ENCODE results near the gene AGK.

The AGK gene

DNA sequence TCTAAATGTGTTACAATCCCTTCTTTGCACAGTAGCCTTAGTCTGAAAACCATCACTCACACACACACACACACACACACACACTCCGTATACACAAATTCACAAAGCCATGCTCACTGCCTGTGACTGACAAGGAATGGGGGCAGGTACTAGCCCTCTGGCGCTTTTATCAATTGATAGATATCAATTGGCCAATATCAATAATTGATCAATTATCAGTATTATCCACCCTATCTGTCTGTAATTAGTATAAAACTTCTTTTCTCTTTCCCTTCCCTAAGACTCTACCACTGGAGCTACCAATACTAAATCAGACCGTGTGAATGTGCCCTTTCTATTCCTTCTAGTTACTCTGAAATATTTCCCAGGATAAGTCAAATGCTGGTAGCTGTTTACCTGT lies 148.7 kb downstream of the AGK start:
- Histone ChIP-seq H3K27ac (ENCODE audit: low read depth, low read length) (no peak overlapping the region), H3K4me1 (ENCODE audit: control insufficient read depth, insufficient read depth, low read length) (peaks cover 3% of the 10 kb centered on the region), H3K27me3 (ENCODE audit: control insufficient read depth, insufficient read depth, low read length) (no peaks in the 10 kb centered on the region), H3K4me3 (ENCODE audit: low read length) (no peak overlapping the region), H3K9ac (ENCODE audit: low read length) (no peak overlapping the region), H3K36me3 (ENCODE audit: control insufficient read depth, insufficient read depth, low read length) (no peaks in the 10 kb centered on the region)

DNA sequence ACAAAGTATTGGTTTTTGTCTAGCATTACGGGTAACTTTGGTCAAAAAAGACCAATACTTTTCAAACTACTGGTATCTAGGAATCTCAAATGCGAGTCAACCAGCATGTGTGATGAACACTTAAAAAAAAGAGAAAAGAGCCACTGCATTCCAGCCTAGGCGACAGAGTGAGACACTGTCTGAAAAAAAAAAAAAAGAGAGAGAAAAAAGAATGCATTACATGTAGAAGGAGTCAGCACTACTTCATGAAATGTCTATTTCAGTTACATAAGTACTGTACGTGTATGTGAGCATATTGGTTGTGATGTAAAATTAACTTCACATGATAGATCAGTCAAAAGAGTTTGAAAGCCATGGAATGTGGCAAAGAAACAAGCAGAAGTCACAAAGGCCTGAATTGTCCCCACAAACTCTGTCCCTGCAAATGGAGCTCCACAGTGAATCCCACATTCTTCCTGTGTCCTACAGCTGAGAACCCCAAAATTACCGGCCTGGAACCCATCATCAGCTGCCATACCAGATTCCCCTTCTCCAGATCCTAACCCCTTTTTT lies 149.2 kb downstream of the AGK start:
- no peaks in the 10 kb centered on the region for H3K36me3 ChIP-seq (ENCODE audit: control insufficient read depth, insufficient read depth, low read length)
- H3K4me1 ChIP-seq (ENCODE audit: control insufficient read depth, insufficient read depth, low read length) = peaks cover 3% of the 10 kb centered on the region
- peak overlapping the region; percentile 51 for H3K4me3 ChIP-seq (ENCODE audit: low read length)
- no peak overlapping the region for H3K27ac ChIP-seq (ENCODE audit: low read depth, low read length)
- H3K27me3 ChIP-seq (ENCODE audit: control insufficient read depth, insufficient read depth, low read length) = no peaks in the 10 kb centered on the region
- no peak overlapping the region for H3K9ac ChIP-seq (ENCODE audit: low read length)

DNA sequence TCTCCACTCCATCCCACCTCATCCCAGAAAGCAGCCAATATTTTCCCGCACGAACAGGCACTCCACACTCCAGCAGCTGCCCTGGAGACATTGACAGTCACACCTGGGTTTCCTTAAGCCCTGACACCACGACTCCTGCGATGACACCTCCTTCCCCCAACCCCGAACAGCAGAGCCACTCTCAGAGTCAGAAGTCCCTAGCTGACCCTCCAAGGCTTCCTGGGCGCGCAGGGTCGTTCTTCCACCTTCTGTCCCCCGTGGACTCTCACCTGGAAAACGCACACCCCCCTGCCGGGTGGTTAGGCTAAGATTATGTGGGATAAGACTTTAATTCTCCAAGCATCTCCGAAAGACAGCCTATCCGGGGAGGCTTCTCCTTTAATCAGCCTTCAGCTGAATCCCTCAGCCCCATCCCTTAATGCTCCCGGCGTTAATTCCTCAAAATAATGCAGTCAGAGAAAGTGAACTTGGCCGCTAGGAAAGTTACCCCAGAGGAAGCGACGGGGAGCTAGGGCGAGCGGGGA lies 149.7 kb downstream of the AGK start:
- Histone ChIP-seq H3K36me3 (ENCODE audit: control insufficient read depth, insufficient read depth, low read length) (no peaks in the 10 kb centered on the region), H3K4me1 (ENCODE audit: control insufficient read depth, insufficient read depth, low read length) (peaks cover 3% of the 10 kb centered on the region), H3K9ac (ENCODE audit: low read length) (no peak overlapping the region), H3K4me3 (ENCODE audit: low read length) (peak overlapping the region; percentile 51), H3K27ac (ENCODE audit: low read depth, low read length) (no peak overlapping the region), H3K27me3 (ENCODE audit: control insufficient read depth, insufficient read depth, low read length) (no peaks in the 10 kb centered on the region)

DNA sequence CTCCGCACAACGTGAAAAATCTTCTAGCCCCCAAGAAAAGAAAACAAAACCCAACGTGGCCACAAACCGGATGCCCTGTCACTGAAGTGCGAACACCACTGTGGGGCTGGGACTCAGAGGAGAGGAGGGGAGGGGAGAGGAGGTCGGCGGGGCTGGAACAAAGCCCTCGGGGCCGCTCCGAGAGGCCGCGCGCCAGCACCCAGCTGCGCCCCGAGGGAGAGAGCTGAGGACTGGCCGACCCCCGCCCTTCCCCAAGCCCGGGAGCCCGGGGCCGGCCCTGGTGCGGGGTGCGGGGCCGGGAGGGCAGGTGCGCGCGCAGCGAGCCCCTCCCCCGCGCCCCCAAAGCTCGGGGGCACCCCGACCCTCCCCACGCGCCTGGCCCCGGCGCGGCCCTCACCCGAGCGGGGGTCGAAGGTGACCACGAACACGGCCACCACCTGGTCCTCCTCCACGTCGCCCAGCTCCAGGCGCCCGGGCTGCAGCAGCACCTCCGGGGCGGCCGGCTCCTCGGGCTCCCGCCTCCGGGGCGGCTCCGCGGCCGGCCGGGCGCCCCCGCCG lies 150.4 kb downstream of the AGK start:
- peak overlapping the region; percentile 7 for H3K9ac ChIP-seq (ENCODE audit: low read length)
- peak overlapping the region; percentile 57 for H3K27ac ChIP-seq (ENCODE audit: low read depth, low read length)
- no peaks in the 10 kb centered on the region for H3K36me3 ChIP-seq (ENCODE audit: control insufficient read depth, insufficient read depth, low read length)
- peak overlapping the region; percentile 62 for H3K4me3 ChIP-seq (ENCODE audit: low read length)
- no peaks in the 10 kb centered on the region for H3K27me3 ChIP-seq (ENCODE audit: control insufficient read depth, insufficient read depth, low read length)
- H3K4me1 ChIP-seq (ENCODE audit: control insufficient read depth, insufficient read depth, low read length) = peaks cover 3% of the 10 kb centered on the region

DNA sequence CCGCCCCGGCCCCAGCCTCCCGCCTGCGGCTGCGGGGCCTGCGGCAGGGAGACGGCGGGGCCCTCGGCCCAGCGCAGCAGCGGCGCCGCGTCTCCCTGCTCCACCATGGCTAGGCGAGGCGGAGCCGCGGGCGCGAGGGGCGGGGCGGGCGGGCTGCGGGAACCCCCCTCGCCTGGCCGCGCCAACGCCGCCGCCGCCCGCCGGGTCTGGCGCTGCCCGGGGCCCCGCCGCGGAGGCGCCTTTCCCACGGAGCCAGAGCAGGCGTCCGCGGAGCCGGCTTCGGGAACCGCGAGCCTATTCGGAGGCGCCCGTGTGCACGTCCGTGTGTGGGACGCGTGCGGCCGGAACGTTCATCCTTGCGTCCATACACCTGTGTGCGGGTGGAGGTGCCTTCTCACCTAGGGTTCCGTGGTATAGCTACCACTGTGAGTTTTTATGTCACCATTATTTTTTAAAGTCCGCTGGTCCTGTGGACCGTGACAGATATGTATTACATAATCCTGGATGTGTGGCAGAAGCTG lies 150.9 kb downstream of the AGK start, which contains the start of gene DENND11:
Gene DENND11 (minus strand): TSS at position 120 of the 521 bp plus-strand sequence. CDS start 13 bp downstream, at position 107.
- Histone ChIP-seq H3K36me3 (ENCODE audit: control insufficient read depth, insufficient read depth, low read length) (no peaks in the 10 kb centered on the region), H3K27me3 (ENCODE audit: control insufficient read depth, insufficient read depth, low read length) (no peaks in the 10 kb centered on the region), H3K27ac (ENCODE audit: low read depth, low read length) (peak within 1 kb of the TSS; percentile 57), H3K9ac (ENCODE audit: low read length) (peak within 1 kb of the TSS; percentile 45), H3K4me1 (ENCODE audit: control insufficient read depth, insufficient read depth, low read length) (peaks cover 3% of the 10 kb centered on the region), H3K4me3 (ENCODE audit: low read length) (peak within 1 kb of the TSS; percentile 73)

DNA sequence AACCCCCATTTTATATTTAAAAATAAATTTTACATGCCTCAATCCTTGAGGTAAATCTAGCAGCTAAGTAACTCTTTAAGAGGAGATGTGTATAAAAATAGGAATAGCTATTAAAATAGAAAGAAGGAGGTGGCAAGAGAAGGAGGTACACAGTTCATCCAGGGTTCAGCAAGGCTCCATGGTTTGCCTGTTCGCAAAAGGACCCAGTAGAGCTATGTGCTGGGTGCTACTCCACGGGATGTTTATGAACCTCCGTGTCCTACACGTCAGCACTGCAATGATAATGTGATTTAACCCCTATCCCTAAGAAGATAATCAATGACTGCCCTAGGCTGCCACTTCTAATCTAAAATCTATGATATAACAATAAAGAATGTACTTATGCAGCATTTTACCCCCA lies 151.7 kb downstream of the AGK start:
- no peak overlapping the region for H3K9ac ChIP-seq (ENCODE audit: low read length)
- H3K27me3 ChIP-seq (ENCODE audit: control insufficient read depth, insufficient read depth, low read length) = no peaks in the 10 kb centered on the region
- no peak overlapping the region for H3K27ac ChIP-seq (ENCODE audit: low read depth, low read length)
- H3K36me3 ChIP-seq (ENCODE audit: control insufficient read depth, insufficient read depth, low read length) = no peaks in the 10 kb centered on the region
- peaks cover 3% of the 10 kb centered on the region for H3K4me1 ChIP-seq (ENCODE audit: control insufficient read depth, insufficient read depth, low read length)
- peak overlapping the region; percentile 10 for H3K4me3 ChIP-seq (ENCODE audit: low read length)

DNA sequence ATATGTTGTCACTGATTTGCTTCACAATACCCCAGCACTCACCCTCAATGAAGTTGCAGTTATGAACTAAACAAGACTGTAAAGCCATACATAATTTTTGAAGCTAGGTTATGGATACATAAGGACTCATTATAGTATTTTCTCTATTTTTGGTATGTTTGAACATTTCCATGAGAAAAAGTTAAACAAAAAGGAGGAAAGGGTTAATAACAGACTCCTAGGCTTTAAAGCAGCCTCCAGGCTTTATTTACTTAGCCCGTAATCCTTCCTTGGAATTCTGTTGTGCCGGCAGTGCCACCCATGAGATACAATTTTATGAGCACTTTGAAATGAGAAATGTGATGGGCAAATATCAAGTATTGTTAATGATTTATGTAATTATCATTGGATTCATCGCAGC lies 152.9 kb downstream of the AGK start:
- H3K4me3 ChIP-seq (ENCODE audit: low read length) = no peak overlapping the region
- no peaks in the 10 kb centered on the region for H3K36me3 ChIP-seq (ENCODE audit: control insufficient read depth, insufficient read depth, low read length)
- H3K9ac ChIP-seq (ENCODE audit: low read length) = no peak overlapping the region
- H3K27me3 ChIP-seq (ENCODE audit: control insufficient read depth, insufficient read depth, low read length) = no peaks in the 10 kb centered on the region
- H3K27ac ChIP-seq (ENCODE audit: low read depth, low read length) = no peak overlapping the region
- peaks cover 3% of the 10 kb centered on the region for H3K4me1 ChIP-seq (ENCODE audit: control insufficient read depth, insufficient read depth, low read length)

DNA sequence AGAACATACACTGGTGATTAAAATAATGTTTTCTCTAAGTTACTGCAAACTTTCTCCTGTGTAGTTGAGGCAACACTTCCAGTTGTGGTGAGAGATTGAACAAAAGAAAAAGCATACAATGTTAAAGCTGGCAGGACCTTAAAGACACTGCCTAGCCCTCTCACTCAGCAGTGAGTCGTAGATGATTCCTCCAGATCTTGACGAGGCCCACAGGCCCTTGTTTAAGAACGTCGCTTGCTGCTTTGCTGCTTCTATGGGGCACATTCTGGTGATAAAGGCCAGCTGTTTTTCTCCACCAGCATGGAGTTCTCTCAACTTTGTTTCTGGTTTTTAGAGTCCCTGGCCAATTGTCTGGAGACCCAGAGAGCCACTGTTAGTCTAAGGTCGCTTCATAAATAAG lies 153.5 kb downstream of the AGK start:
- Histone ChIP-seq H3K27ac (ENCODE audit: low read depth, low read length) (no peak overlapping the region), H3K9ac (ENCODE audit: low read length) (no peak overlapping the region), H3K36me3 (ENCODE audit: control insufficient read depth, insufficient read depth, low read length) (no peaks in the 10 kb centered on the region), H3K4me1 (ENCODE audit: control insufficient read depth, insufficient read depth, low read length) (peaks cover 3% of the 10 kb centered on the region), H3K27me3 (ENCODE audit: control insufficient read depth, insufficient read depth, low read length) (no peaks in the 10 kb centered on the region), H3K4me3 (ENCODE audit: low read length) (no peak overlapping the region)
